ENCODE measurements around the gene SLA2.
"Not testable (repeated sequence)": the region's sequence is repeated elsewhere in the genome, so short reads cannot be mapped to it uniquely, and the experiment has no call there.

Gene SLA2

DNA sequence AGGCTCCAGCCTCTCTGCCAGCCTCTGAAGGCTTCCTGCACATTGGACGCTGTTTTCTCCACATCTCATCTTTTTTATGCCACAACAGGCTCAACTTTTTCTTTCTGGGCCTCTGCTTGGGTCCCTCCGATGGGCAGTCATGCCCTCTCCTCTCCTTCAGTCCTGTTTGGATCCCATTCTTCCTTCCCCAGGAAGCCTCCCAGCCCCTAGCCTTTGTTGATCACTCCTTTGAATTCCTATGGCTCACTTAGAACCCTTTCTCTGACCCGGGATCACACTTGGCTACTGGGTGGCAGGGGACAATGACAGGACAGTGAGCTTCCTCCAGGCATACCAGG, 4.5 kb downstream of the SLA2 start:
- TF ChIP-seq, protein P1, sequence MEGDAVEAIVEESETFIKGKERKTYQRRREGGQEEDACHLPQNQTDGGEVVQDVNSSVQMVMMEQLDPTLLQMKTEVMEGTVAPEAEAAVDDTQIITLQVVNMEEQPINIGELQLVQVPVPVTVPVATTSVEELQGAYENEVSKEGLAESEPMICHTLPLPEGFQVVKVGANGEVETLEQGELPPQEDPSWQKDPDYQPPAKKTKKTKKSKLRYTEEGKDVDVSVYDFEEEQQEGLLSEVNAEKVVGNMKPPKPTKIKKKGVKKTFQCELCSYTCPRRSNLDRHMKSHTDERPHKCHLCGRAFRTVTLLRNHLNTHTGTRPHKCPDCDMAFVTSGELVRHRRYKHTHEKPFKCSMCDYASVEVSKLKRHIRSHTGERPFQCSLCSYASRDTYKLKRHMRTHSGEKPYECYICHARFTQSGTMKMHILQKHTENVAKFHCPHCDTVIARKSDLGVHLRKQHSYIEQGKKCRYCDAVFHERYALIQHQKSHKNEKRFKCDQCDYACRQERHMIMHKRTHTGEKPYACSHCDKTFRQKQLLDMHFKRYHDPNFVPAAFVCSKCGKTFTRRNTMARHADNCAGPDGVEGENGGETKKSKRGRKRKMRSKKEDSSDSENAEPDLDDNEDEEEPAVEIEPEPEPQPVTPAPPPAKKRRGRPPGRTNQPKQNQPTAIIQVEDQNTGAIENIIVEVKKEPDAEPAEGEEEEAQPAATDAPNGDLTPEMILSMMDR (IDR thresholded peaks at IDR 0.05; ENCODE audit: low read depth, low read length): no peak
- DNase-seq (ENCODE audit: low read depth in 2 of 2): no peak
- no peak overlapping the region for H3K4me3 ChIP-seq (replicated peaks in 1 of 2; ENCODE audit: low read depth in 2 of 2, low read length in 2 of 2)

DNA sequence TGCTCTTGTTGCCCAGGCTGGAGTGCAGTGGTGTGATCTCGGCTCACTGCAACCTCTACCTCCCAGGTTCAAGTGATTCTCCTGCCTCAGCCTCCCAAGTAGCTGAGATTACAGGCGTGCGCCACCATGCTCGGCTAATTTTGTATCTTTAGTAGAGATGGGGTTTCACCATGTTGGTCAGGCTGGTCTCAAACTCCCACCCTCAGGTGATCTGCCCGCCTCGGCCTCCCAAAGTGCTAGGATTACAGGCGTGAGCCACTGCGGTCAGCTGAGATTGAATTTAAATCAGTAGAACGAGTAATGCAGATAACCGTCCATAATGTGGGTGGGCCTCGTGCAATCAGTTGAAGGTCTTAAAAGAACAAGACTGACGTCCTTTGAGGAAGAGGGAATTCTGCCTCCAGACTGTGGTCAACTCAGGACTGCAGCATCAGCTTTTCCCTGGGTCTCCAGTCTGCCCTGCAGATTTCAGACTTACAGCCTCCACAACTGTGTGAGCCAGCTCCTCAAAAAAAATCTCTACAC, 7.1 kb downstream of the SLA2 start:
- not testable (repeated sequence) for H3K4me3 ChIP-seq (replicated peaks in 1 of 2; ENCODE audit: low read depth in 2 of 2, low read length in 2 of 2); DNase-seq (ENCODE audit: low read depth in 2 of 2)

DNA sequence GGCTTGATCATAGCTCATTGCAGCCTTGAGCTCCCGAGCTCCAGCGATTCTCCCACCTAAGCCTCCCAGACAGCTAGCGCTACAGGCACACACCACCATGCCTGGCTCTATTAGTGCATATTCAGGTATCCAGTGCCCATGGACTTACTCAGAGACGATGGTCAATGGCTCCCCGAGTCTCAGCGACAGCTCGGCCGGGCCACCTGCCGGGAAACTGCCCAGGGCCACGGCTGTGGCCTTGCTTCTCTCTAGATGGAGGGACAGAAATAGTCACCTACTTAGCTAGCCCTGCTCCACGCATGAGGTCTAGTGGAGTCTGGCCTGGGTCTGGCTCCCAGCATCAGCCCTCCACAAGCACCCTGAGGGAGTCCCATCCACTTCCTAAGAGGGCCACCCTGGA, 11.7 kb downstream of the SLA2 start:
- no peak for DNase-seq (ENCODE audit: low read depth in 2 of 2)
- H3K4me3 ChIP-seq (replicated peaks in 1 of 2; ENCODE audit: low read depth in 2 of 2, low read length in 2 of 2): no peak overlapping the region
- TF ChIP-seq, protein P1 (IDR thresholded peaks at IDR 0.05; ENCODE audit: low read depth, low read length): no peak

DNA sequence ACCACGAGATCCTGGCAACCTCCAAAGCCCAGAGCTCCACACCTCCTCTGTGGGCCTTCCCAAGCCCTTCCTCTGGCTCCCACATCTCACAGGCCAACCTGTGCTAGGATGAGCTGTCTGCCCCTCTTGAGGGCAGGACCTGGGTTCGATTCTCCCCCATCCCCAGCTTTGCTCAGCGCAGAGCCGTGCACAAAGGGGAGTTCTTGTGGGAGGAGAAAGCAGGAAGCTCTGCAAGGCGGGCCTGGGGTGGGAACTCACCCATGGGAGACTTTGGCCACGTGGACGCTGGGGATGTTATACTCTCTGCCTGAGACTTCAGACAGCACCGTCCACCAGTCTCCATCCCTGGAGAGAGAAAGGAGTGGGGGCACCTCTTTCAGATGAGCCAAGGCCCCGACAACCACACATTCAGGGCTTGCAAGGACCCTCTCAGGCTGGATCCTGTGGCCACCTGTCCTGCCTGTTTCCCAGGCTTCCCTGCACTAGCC, 12.7 kb downstream of the SLA2 start:
- TF ChIP-seq, protein P1 (IDR thresholded peaks at IDR 0.05; ENCODE audit: low read depth, low read length): no peak
- no peak overlapping the region for H3K4me3 ChIP-seq (replicated peaks in 1 of 2; ENCODE audit: low read depth in 2 of 2, low read length in 2 of 2)
- no peak for DNase-seq (ENCODE audit: low read depth in 2 of 2)

DNA sequence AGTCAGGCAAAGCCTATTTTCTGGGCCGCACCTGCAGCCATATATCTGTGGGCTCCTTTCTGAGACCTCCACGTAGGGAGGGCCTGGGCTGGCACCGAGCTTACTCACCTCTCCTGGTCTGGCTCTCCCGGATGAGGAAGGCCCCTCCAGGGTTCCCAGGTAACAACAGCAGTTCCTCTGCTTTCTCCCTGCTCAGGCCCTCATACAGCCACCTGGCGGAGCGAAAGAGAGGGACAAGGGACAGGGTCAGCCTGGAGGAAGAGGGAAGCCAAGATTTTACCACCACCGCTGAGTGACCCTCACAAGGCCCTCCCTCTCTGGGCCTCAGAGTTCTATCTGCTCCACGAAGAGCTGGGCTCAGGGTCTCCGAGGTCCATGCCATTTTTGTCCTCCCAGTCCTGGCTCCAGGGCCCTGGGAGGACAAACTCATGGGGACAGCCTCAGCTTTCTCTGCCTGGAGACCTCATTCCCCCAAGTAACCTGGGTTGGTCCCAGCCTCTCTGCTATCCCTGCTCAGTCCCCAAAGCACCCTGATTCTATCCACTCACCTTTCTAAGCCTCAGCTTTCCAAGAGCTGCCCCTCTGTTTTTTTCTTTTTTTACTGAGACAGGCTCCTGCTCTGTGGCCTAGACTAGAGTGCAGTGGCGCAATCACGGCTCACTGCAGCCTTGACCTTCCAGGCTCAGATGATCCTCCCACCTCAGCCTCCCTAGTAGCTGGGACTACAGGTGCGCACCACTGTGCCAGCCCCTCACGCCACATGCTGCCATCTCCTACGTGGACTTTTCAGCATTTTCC, 13.3 kb downstream of the SLA2 start:
- H3K4me3 ChIP-seq (replicated peaks in 1 of 2; ENCODE audit: low read depth in 2 of 2, low read length in 2 of 2): no peak overlapping the region
- TF ChIP-seq, protein P1 (IDR thresholded peaks at IDR 0.05; ENCODE audit: low read depth, low read length): no peak
- no peak for DNase-seq (ENCODE audit: low read depth in 2 of 2)

DNA sequence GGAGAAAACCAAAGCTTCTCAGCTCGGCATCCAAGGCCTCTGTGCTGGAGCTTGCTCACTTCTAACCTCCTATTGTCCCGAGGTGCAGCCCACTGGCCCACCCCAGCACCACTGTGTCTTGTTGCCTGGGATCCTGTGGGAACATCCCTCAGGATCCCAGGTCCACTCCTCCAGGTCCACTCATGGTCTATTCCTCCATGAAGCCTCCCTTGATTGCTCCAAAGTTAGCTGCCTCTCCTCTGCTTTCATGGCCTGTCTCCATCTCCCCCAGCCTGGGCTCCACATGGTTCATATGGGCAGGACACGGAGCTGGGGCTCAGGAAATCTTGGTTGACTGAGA, 13.9 kb downstream of the SLA2 start:
- TF ChIP-seq, protein P1 (IDR thresholded peaks at IDR 0.05; ENCODE audit: low read depth, low read length): no peak
- H3K4me3 ChIP-seq (replicated peaks in 1 of 2; ENCODE audit: low read depth in 2 of 2, low read length in 2 of 2): no peak overlapping the region
- no peak for DNase-seq (ENCODE audit: low read depth in 2 of 2)

DNA sequence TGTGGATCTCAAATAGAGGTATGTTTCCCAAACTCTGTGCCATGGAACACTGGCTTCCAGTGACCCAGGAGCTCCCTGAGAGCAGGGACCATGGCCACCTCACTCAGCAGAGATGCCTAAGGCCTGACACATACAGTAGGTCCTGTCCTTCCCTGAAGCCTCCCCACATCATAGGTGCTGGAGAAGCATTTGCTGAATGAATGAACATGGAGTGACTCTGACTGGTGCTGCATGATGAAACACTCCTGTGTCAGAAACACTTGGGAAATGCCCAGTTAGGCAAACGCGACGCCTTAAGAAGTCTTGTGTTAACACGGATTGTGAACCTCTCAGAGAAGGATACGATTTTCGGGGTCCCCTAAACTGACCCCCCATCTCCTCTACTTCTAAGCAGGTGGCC, 14.3 kb downstream of the SLA2 start:
- H3K4me3 ChIP-seq (replicated peaks in 1 of 2; ENCODE audit: low read depth in 2 of 2, low read length in 2 of 2): no peak overlapping the region
- TF ChIP-seq, protein P1 (IDR thresholded peaks at IDR 0.05; ENCODE audit: low read depth, low read length): no peak
- peak in 1 of 2 donors; percentile 17 for DNase-seq (ENCODE audit: low read depth in 2 of 2)
